ENCODE measurements around the gene HOXC13.

GRCh38 chr12:53982648-53983567 lies 44.3 kb downstream of the HOXC13 start:
- TF ChIP-seq CTCF (IDR thresholded peaks at IDR 0.05) (no peak), POLR2A (IDR thresholded peaks at IDR 0.05; ENCODE audit: low read depth) (no peak), POLR2AphosphoS5 (IDR thresholded peaks at IDR 0.05) (no peak), EP300 (IDR thresholded peaks at IDR 0.05) (no peak)
